GM23248 (cell line): ENCODE measurements around the gene KDM1B.

Experiments used
- EZH2 ChIP-seq: fragments of 200-600 bp; sonication (generic); IDR thresholded peaks from 2 replicates; pipeline ENCODE4 v1.6.1; 2018; ENCODE audit warnings: antibody characterized with exemption, mild to moderate bottlenecking; ENCODE audit not compliant: insufficient read depth, poor library complexity, severe bottlenecking
- EZH2phosphoT487 ChIP-seq: fragments of 200-600 bp; sonication (generic); IDR thresholded peaks from 2 replicates; pipeline ENCODE4 v1.6.1; 2018; ENCODE audit warnings: antibody characterized with exemption, moderate library complexity, mild to moderate bottlenecking, low read depth; ENCODE audit not compliant: insufficient read depth

- no peak for TF ChIP-seq EZH2
- no peak for TF ChIP-seq EZH2phosphoT487
Measured at GRCh38 chr6:18168264-18168663, 13.0 kb downstream of the KDM1B start.
